Mesothelial cell of epicardium (in vitro differentiated cells): ENCODE measurements around the gene OR52N1. TPM values are rescaled to one million over a fixed set of nuclear protein-coding genes. Genes with fewer than 3 reads are reported as not detected.

Experiments used
- DNase-seq, 2 experiments: peaks; one replicate each; pipeline ENCODE4 v3.0.0; 2021; ENCODE audit warnings: low spot score in 2 of 2; ENCODE audit not compliant: unreplicated experiment in 2 of 2
- H3K27ac Mint-ChIP-seq: 2 replicates; pipeline ENCODE4 v1.8.0; 2021; ENCODE audit warnings: mixed read lengths
- H3K27me3 Mint-ChIP-seq: 2 replicates; pipeline ENCODE4 v1.8.0; 2021; ENCODE audit warnings: low read depth, mixed read lengths
- H3K36me3 Mint-ChIP-seq: 2 replicates; pipeline ENCODE4 v1.8.0; 2021; ENCODE audit warnings: mixed read lengths
- H3K4me1 Mint-ChIP-seq: 2 replicates; pipeline ENCODE4 v1.8.0; 2021; ENCODE audit warnings: mixed read lengths
- H3K4me3 Mint-ChIP-seq: 2 replicates; pipeline ENCODE4 v1.8.0; 2021; ENCODE audit warnings: mild to moderate bottlenecking, moderate library complexity, mixed read lengths
- H3K9me3 Mint-ChIP-seq: 2 replicates; pipeline ENCODE4 v1.8.0; 2021; ENCODE audit warnings: mixed read lengths
- total RNA-seq: library from RNA; stranded (reverse); gene quantifications from 3 replicates; pipeline ENCODE4 v1.2.1, GENCODE V29; 2021
- TF ChIP-seq, protein P1 (sequence below): fragments of 200-600 bp; sonication (generic); IDR thresholded peaks from one replicate; pipeline ENCODE4 v1.5.0; 2021; ENCODE audit warnings: antibody characterized with exemption; ENCODE audit not compliant: unreplicated experiment

Gene OR52N1
- total RNA-seq, 1 donor from 2014 or later = not detected

DNA sequence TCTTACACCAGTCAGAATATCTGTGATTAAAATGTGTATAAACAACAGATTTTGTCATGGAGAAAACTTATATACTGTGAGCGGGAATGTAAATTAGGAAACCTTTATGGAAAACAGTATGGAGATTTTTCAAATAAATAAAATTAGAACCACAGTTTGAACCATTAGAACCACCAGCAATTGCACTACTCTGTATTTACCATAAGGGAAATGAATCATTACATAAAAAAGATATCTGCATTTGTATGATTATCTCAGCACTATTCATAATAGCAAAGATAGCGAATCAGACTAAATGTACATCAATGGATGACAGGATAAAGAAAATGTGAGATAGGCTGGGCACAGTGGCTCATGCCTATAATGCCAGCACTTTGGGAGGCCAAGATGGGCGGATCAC is 44.5 kb downstream of the OR52N1 start:
- H3K4me1 Mint-ChIP-seq = no peaks in the 10 kb centered on the region
- no peak for DNase-seq
- no peak overlapping the region for H3K27ac Mint-ChIP-seq
- H3K27me3 Mint-ChIP-seq = peaks cover 7% of the 10 kb centered on the region
- no peak overlapping the region for H3K4me3 Mint-ChIP-seq
- TF ChIP-seq, protein P1, sequence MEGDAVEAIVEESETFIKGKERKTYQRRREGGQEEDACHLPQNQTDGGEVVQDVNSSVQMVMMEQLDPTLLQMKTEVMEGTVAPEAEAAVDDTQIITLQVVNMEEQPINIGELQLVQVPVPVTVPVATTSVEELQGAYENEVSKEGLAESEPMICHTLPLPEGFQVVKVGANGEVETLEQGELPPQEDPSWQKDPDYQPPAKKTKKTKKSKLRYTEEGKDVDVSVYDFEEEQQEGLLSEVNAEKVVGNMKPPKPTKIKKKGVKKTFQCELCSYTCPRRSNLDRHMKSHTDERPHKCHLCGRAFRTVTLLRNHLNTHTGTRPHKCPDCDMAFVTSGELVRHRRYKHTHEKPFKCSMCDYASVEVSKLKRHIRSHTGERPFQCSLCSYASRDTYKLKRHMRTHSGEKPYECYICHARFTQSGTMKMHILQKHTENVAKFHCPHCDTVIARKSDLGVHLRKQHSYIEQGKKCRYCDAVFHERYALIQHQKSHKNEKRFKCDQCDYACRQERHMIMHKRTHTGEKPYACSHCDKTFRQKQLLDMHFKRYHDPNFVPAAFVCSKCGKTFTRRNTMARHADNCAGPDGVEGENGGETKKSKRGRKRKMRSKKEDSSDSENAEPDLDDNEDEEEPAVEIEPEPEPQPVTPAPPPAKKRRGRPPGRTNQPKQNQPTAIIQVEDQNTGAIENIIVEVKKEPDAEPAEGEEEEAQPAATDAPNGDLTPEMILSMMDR = no peak
- H3K36me3 Mint-ChIP-seq = no peaks in the 10 kb centered on the region
- H3K9me3 Mint-ChIP-seq = peaks cover 5% of the 10 kb centered on the region

- Mint-ChIP-seq H3K9me3 (peaks cover 12% of the 10 kb centered on the region), H3K4me1 (peaks cover 5% of the 10 kb centered on the region), H3K4me3 (no peak overlapping the region), H3K27me3 (peaks cover 5% of the 10 kb centered on the region), H3K27ac (no peak overlapping the region), H3K36me3 (no peaks in the 10 kb centered on the region)
- no peak for DNase-seq
- TF ChIP-seq, protein P1 = no peak
Observed at GRCh38 chr11:5738431-5738830, 52.6 kb downstream of the OR52N1 start.

DNA sequence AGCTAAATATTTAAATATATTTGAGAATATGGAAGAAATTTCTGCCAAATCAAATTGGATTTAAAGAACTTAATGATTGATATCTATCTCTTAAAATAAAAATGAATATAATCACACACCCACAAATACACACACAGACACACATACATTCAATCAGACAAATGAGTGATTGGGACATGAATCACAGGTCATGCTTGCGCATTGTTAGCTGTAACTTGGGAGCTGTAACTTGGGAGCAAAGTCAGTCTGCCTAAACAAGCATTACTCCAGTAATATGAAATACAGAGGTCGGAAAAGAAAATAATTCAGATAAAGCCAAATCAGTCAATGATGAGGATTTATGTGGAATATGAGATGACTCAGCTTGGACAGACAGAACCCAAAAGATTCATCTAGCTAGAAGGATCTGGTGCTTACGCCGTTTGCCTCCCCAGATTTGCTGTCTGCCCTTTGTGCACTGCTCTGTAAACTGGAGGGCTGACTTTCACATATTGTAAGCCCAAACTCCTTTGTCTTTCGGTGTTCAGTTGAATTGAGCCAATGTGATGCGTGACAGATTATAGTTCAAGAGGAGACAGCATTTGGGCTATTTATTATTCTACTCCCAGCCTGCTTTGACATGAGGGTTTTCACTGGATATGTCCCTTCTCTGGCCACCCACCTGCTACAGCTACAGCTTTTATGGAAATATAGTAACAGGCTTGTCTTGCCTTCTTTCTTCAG is 53.2 kb downstream of the OR52N1 start:
- no peak overlapping the region for H3K27ac Mint-ChIP-seq
- H3K27me3 Mint-ChIP-seq = peaks cover 5% of the 10 kb centered on the region
- TF ChIP-seq, protein P1 = no peak
- DNase-seq = no peak
- H3K36me3 Mint-ChIP-seq = no peaks in the 10 kb centered on the region
- no peak overlapping the region for H3K4me3 Mint-ChIP-seq
- H3K9me3 Mint-ChIP-seq = peaks cover 12% of the 10 kb centered on the region
- peaks cover 5% of the 10 kb centered on the region for H3K4me1 Mint-ChIP-seq

- Mint-ChIP-seq H3K36me3 (no peaks in the 10 kb centered on the region), H3K4me3 (no peak overlapping the region), H3K27ac (no peak overlapping the region), H3K4me1 (peaks cover 5% of the 10 kb centered on the region), H3K27me3 (peaks cover 3% of the 10 kb centered on the region), H3K9me3 (peaks cover 12% of the 10 kb centered on the region)
- no peak for DNase-seq
- TF ChIP-seq, protein P1 = no peak
Observed at GRCh38 chr11:5737091-5737490, 54.0 kb downstream of the OR52N1 start.

Other genes starting within 250 kb of the OR52N1 start
- 0.73 to 1.6 TPM (median 1.3 TPM) in 3 replicates for gene OR52H1, start 242.7 kb downstream of the OR52N1 start, total RNA-seq
- gene OR52B6, start 210.4 kb downstream of the OR52N1 start, total RNA-seq = not detected in 3 replicates
- gene TRIM6, start 194.6 kb downstream of the OR52N1 start, total RNA-seq = 13.4 to 14.6 TPM (median 14.0 TPM) in 3 replicates
- 5.0 to 7.1 TPM (median 5.1 TPM) in 3 replicates for gene TRIM34, start 166.3 kb downstream of the OR52N1 start, total RNA-seq
- gene TRIM5, start 106.2 kb downstream of the OR52N1 start, total RNA-seq = 67.0 to 74.0 TPM (median 68.5 TPM) in 3 replicates
- 45.8 to 52.1 TPM (median 50.9 TPM) in 3 replicates for gene TRIM22, start 101.5 kb downstream of the OR52N1 start, total RNA-seq
- gene OR56B1, start 54.8 kb downstream of the OR52N1 start, total RNA-seq = 0.11 TPM in 1 of 3 replicates, not detected in the others
- gene OR52N4, start 37.0 kb downstream of the OR52N1 start, total RNA-seq = 0.18 TPM in 1 of 3 replicates, not detected in the others
- gene OR52N5, start 7.9 kb downstream of the OR52N1 start, total RNA-seq = not detected in 3 replicates
- not detected in 3 replicates for gene OR52N2, start 17.7 kb upstream of the OR52N1 start, total RNA-seq
- not detected in 3 replicates for gene OR52E6, start 50.6 kb upstream of the OR52N1 start, total RNA-seq
- not detected in 3 replicates for gene OR52E8, start 66.4 kb upstream of the OR52N1 start, total RNA-seq
- gene OR52E4, start 89.4 kb upstream of the OR52N1 start, total RNA-seq = not detected in 3 replicates
- gene OR52E5, start 101.9 kb upstream of the OR52N1 start, total RNA-seq = not detected in 3 replicates
- gene OR56A3, start 151.0 kb upstream of the OR52N1 start, total RNA-seq = not detected in 3 replicates
- 0.31 TPM in 1 of 3 replicates, not detected in the others for gene OR56A5, start 177.2 kb upstream of the OR52N1 start, total RNA-seq
- not detected in 3 replicates for gene OR52L1, start 195.7 kb upstream of the OR52N1 start, total RNA-seq
- 0.09 to 0.11 TPM (median 0.11 TPM) in 3 replicates for gene OR56A4, start 215.7 kb upstream of the OR52N1 start, total RNA-seq
- 0.09 to 0.20 TPM (median 0.13 TPM) in 3 replicates for gene OR56A1, start 239.5 kb upstream of the OR52N1 start, total RNA-seq